A549 (cell line): Measurements from ENCODE around the gene HERC3. TPM values are rescaled to one million over a fixed set of nuclear protein-coding genes. Genes with fewer than 3 reads are reported as not detected.

Experiments used
- ATAC-seq, 2 experiments: fragments of 200-7000 bp in 1 of 2; fragments of >200 bp in 1 of 2; cut with Nextera tagmentation in 1 of 2; cut with Tn5 transposase in 1 of 2; 3 replicates each; pipeline versions ENCODE4 v1.8.0 to v1.9.1; 2018 to 2020; ENCODE audit warnings: mild to moderate bottlenecking in 1 of 2, moderate library complexity in 1 of 2
- CTCF ChIA-PET: fragments of 300-600 bp; sonication (Branson Sonifier 250); formaldehyde crosslinking; extraction: SDS; loops from one replicate; lab custom pipeline; 2021; ENCODE audit warnings: antibody characterized with exemption, inconsistent platforms; lab: Yijun Ruan, JAX
- POLR2A ChIA-PET: fragments of 350-600 bp; formaldehyde crosslinking; extraction: SDS; loops from one replicate; lab custom pipeline; 2021; ENCODE audit warnings: antibody characterized with exemption, inconsistent platforms; lab: Yijun Ruan, JAX
- DNase-seq, 2 experiments: peaks; one replicate each; pipeline versions ENCODE4 v3.0.0 to v3.0.0-alpha.2; 2011 to 2016; ENCODE audit warnings: low read depth in 1 of 2, low spot score in 1 of 2
- FAIRE-seq: peaks from 2 replicates; lab custom pipeline; 2011; peaks lifted over from hg19 to GRCh38; lab: Jason Lieb, UNC
- H3K27ac ChIP-seq, 2 experiments: fragments of >200 bp; sonication (Bioruptor Twin); formaldehyde crosslinking; 3 replicates each; pipeline ENCODE4 v1.5.1; 2016 to 2017
- H3K4me1 ChIP-seq: fragments of >200 bp; sonication (Bioruptor Twin); formaldehyde crosslinking; 3 replicates; pipeline ENCODE4 v1.6.1; 2016
- H3K4me2 ChIP-seq: fragments of >200 bp; sonication (Bioruptor Twin); formaldehyde crosslinking; 3 replicates; pipeline ENCODE4 v1.6.1; 2016
- H3K4me3 ChIP-seq: fragments of >200 bp; sonication (Bioruptor Twin); formaldehyde crosslinking; 3 replicates; pipeline ENCODE4 v1.5.1; 2016
- H3K9me3 ChIP-seq: fragments of >200 bp; sonication (Bioruptor Twin); formaldehyde crosslinking; 3 replicates; pipeline ENCODE4 v1.6.1; 2016
- BHLHE40 ChIP-seq: IDR thresholded peaks from 2 replicates; pipeline ENCODE4 v1.6.1; 2012; ENCODE audit warnings: low read depth, low read length, inconsistent platforms
- CBX2 ChIP-seq: fragments of 200-600 bp; sonication (generic); IDR thresholded peaks from 2 replicates; pipeline ENCODE4 v1.6.1; 2016; ENCODE audit warnings: low read depth, mild to moderate bottlenecking, borderline replicate concordance
- CBX8 ChIP-seq: fragments of 200-600 bp; sonication (generic); IDR thresholded peaks from 2 replicates; pipeline ENCODE4 v1.6.1; 2016
- CHD4 ChIP-seq: fragments of 200-600 bp; sonication (generic); IDR thresholded peaks from 2 replicates; pipeline ENCODE4 v1.6.1; 2016; ENCODE audit warnings: antibody characterized with exemption, mild to moderate bottlenecking, borderline replicate concordance
- EHMT2 ChIP-seq: fragments of 200-600 bp; sonication (generic); IDR thresholded peaks from 2 replicates; pipeline ENCODE4 v1.6.1; 2016; ENCODE audit warnings: antibody characterized with exemption, low read depth, mild to moderate bottlenecking, moderate library complexity
- EP300 ChIP-seq, 2 experiments: fragments of >200 bp; sonication (Bioruptor Twin); formaldehyde crosslinking; IDR thresholded peaks; 2 replicates in 1 of 2; 3 replicates in 1 of 2; pipeline ENCODE4 v1.6.1; 2016 to 2017
- ESRRA ChIP-seq: fragments of 150-350 bp; IDR thresholded peaks from 2 replicates; pipeline ENCODE4 v1.6.1; 2014; ENCODE audit warnings: mild to moderate bottlenecking, low read length, borderline replicate concordance
- FOSL2 ChIP-seq, 2 experiments: fragments of 450-650 bp in 1 of 2; fragments of >200 bp in 1 of 2; sonication (Bioruptor Twin) in 1 of 2; formaldehyde crosslinking; IDR thresholded peaks; 2 replicates each; pipeline versions ENCODE4 v1.5.0 to v1.6.1; 2016 to 2020; ENCODE audit warnings: mild to moderate bottlenecking in 1 of 2, moderate library complexity in 1 of 2
- FOXS1 ChIP-seq: fragments of 250-450 bp; sonication (Bioruptor Pico); IDR thresholded peaks from 2 replicates; pipeline ENCODE4 v1.5.0; 2020; ENCODE audit warnings: mild to moderate bottlenecking, moderate library complexity
- GATA3 ChIP-seq: IDR thresholded peaks from 2 replicates; pipeline ENCODE4 v1.6.1; 2012; ENCODE audit warnings: borderline replicate concordance
- HDAC2 ChIP-seq: fragments of 200-600 bp; sonication (generic); IDR thresholded peaks from 2 replicates; pipeline ENCODE4 v1.6.1; 2016
- JUNB ChIP-seq: fragments of >200 bp; sonication (Bioruptor Twin); formaldehyde crosslinking; IDR thresholded peaks from 2 replicates; pipeline ENCODE4 v1.6.1; 2016
- MAFK ChIP-seq: fragments of 450-650 bp; IDR thresholded peaks from 2 replicates; pipeline ENCODE4 v1.6.1; 2014; ENCODE audit not compliant: partially characterized antibody
- MYC ChIP-seq: IDR thresholded peaks from 2 replicates; pipeline ENCODE4 v1.6.1; 2012; ENCODE audit warnings: mild to moderate bottlenecking, inconsistent platforms, low read length, improper control_type of control experiment, borderline replicate concordance
- POLR2A ChIP-seq: IDR thresholded peaks from 2 replicates; pipeline ENCODE4 v1.6.1; 2012; ENCODE audit warnings: mild to moderate bottlenecking, low read length
- RCOR1 ChIP-seq: fragments of 150-350 bp; IDR thresholded peaks from 2 replicates; pipeline ENCODE4 v1.6.1; 2014; ENCODE audit warnings: antibody characterized with exemption, low read length, low read depth
- RFX5 ChIP-seq: fragments of 450-650 bp; IDR thresholded peaks from 2 replicates; pipeline ENCODE4 v1.7.1; 2014; ENCODE audit warnings: antibody characterized with exemption, mild to moderate bottlenecking, moderate library complexity
- RNF2 ChIP-seq: fragments of 200-600 bp; sonication (generic); IDR thresholded peaks from 2 replicates; pipeline ENCODE4 v1.6.1; 2016; ENCODE audit warnings: low read depth, mild to moderate bottlenecking, antibody characterized with exemption, moderate library complexity, borderline replicate concordance
- WGBS: methylation state at CpG from one replicate; pipeline ENCODE4 v1.1.6; 2017; ENCODE audit errors: missing lambda C conversion rate; 5-methylcytosine and 5-hydroxymethylcytosine counted together
- polyA plus RNA-seq, 4 experiments: library from polyadenylated mRNA; depleted of rRNA in 3 of 4; stranded (reverse); fragments of >200 nt; fragmentation: RNase III in 1 of 4; extraction: RNeasy Plus Mini Kit Qiagen cat#74134 plus additional on column Dnase treatment in 1 of 4; gene quantifications; 2 replicates in 3 of 4; 3 replicates in 1 of 4; pipeline ENCODE4 v1.2.3, GENCODE V29; 2011 to 2017
- small RNA-seq, 6 experiments: library from RNA; depleted of rRNA; stranded (forward); fragments of <200 nt; gene quantifications; one replicate each; pipeline ENCODE3, GENCODE V24; 2012
- TF ChIP-seq, protein P1 (sequence below): fragments of >200 bp; sonication (Bioruptor Twin); formaldehyde crosslinking; IDR thresholded peaks from 3 replicates; pipeline ENCODE4 v1.5.1; 2016
- TF ChIP-seq, protein P2 (sequence below): fragments of >200 bp; sonication (Bioruptor Twin); formaldehyde crosslinking; IDR thresholded peaks from 2 replicates; pipeline ENCODE4 v1.6.1; 2016
- TF ChIP-seq, protein P3 (sequence below): IDR thresholded peaks from 2 replicates; pipeline ENCODE4 v1.6.1; 2012

Gene HERC3
- polyA plus RNA-seq, 2 of the 4 experiments (the other 2 are of a cell fraction), result 4.9 to 6.2 TPM

DNA sequence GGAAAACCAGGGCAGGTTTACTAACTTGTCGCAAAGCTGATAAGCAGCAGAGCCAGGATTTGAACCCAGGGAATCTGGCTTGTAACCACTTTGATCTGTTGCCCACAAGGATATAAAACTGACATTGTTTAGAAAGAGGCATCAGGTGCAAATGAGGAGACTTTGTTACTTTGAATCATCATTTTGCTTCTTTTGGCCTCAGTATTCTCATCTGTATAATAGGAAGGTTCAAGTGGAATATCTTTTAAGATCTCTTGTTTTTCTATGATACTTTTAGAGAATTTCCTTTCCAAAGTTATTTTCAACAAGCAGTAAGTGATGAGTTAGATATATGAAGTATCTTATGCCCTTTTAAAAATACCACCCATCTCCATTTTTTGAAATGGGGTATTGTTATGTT is 163.2 kb downstream of the HERC3 start (continued):
- no peak for TF ChIP-seq MYC
- TF ChIP-seq, protein P1, sequence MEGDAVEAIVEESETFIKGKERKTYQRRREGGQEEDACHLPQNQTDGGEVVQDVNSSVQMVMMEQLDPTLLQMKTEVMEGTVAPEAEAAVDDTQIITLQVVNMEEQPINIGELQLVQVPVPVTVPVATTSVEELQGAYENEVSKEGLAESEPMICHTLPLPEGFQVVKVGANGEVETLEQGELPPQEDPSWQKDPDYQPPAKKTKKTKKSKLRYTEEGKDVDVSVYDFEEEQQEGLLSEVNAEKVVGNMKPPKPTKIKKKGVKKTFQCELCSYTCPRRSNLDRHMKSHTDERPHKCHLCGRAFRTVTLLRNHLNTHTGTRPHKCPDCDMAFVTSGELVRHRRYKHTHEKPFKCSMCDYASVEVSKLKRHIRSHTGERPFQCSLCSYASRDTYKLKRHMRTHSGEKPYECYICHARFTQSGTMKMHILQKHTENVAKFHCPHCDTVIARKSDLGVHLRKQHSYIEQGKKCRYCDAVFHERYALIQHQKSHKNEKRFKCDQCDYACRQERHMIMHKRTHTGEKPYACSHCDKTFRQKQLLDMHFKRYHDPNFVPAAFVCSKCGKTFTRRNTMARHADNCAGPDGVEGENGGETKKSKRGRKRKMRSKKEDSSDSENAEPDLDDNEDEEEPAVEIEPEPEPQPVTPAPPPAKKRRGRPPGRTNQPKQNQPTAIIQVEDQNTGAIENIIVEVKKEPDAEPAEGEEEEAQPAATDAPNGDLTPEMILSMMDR, result no peak
- TF ChIP-seq HDAC2, result no peak

DNA sequence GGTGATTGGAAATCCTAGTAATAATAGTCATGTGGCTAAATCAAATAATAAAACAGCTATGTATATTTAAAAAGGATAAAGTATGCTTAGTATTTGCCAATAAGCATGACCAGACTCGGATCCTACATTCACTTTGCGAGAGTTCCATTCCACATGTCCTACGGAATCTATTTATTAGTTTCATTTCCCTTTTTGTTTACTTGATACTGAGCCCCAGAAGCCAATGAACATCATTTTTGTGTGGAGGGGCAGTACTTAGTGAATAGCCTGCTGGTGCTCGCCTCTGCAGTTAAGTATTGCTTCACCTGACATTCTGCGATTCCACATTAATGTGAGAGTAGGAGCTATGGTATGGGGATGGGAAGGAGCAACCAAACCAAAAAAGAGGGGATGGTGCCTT is 163.9 kb downstream of the HERC3 start:
- Histone ChIP-seq H3K4me3 (no peak overlapping the region), H3K4me1 (peaks cover 75% of the 10 kb centered on the region), H3K9me3 (no peaks in the 10 kb centered on the region), H3K27ac (no peak overlapping the region), H3K4me2 (no peak overlapping the region)
- WGBS, result 88% methylated on average over 5 of the region's 5 CpGs
- FAIRE-seq, result no peak
- DNase-seq, result no peak
- POLR2A ChIA-PET, result no interaction called here
- CTCF ChIA-PET, result interaction anchor here (1.2 to 1.3 kb wide), 2 partner anchors 9 to 50 kb away, joined by 3 read pairs; no protein-coding TSS in a partner anchor
- no peak for ATAC-seq
- TF ChIP-seq RNF2, result no peak
- no peak for TF ChIP-seq FOSL2 (IDR thresholded peaks at IDR 0.05)
- TF ChIP-seq FOSL2 (CRISPR knock-in tag; IDR thresholded peaks at IDR 0.05), result no peak
- TF ChIP-seq, protein P2, sequence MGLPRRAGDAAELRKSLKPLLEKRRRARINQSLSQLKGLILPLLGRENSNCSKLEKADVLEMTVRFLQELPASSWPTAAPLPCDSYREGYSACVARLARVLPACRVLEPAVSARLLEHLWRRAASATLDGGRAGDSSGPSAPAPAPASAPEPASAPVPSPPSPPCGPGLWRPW, result no peak
- no peak for TF ChIP-seq RFX5
- TF ChIP-seq, all 56 proteins: peak for 0

DNA sequence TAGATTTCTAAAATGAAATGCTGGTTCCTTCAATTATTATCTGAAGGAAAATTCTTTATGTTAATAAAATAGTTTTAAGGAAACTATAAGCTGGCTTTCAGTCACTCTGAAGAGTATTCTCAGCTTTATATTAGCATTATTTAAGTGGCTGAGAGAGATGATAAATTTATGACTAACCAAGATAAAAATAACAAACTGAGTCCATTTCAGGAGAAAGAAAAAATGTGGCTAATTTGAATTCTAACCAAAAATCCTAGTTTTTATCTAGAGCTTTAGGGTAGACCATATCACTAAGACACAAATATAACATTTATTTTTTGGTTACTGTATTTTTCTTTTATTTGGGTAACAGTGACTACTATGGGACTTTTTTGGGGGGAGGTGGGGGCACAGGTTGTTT is 164.8 kb downstream of the HERC3 start:
- Histone ChIP-seq H3K4me3 (no peak overlapping the region), H3K27ac (no peak overlapping the region), H3K4me2 (no peak overlapping the region), H3K4me1 (peaks cover 66% of the 10 kb centered on the region), H3K9me3 (no peaks in the 10 kb centered on the region)
- ATAC-seq (no peak), FAIRE-seq (no peak), DNase-seq (no peak)
- no peak for TF ChIP-seq EP300 (IDR thresholded peaks at IDR 0.05)
- no peak for TF ChIP-seq JUNB
- no peak for TF ChIP-seq ESRRA
- no peak for TF ChIP-seq BHLHE40
- no peak for TF ChIP-seq CBX8
- TF ChIP-seq MAFK, result no peak
- no peak for TF ChIP-seq GATA3
- TF ChIP-seq CBX2, result no peak
- no peak for TF ChIP-seq RCOR1
- TF ChIP-seq HDAC2, result no peak
- TF ChIP-seq RFX5, result no peak
- TF ChIP-seq, protein P3, sequence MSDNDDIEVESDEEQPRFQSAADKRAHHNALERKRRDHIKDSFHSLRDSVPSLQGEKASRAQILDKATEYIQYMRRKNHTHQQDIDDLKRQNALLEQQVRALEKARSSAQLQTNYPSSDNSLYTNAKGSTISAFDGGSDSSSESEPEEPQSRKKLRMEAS, result no peak
- POLR2A ChIA-PET, result no interaction called here
- CTCF ChIA-PET, result interaction anchor here (1.2 kb wide), 1 partner anchor 51 kb away, joined by 3 read pairs; no protein-coding TSS in a partner anchor

DNA sequence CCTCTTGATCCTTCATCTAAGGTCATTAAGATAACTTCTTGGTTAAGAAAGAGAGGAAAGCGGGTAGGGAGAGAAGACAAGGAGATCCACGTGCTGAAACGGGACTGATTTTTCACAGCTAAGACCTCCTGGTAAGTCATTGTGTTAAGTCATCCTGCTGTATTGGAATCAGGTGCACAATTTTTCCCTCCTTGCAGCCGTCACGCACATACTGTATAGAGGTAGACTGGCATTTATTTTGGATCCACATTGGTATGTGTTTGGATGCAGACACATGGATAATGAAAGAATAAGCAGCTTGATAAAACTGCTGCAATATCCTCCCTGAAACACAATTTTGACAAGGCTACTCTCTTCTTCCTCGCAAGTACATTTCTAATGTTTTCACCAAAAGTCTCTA is 165.5 kb downstream of the HERC3 start:
- H3K4me1 ChIP-seq, result peaks cover 58% of the 10 kb centered on the region
- ATAC-seq (no peak), DNase-seq (no peak), FAIRE-seq (no peak)
- ChIA-PET CTCF (no interaction called here), POLR2A (no interaction called here)
- H3K9me3 ChIP-seq, result no peaks in the 10 kb centered on the region
- H3K27ac ChIP-seq, result no peak overlapping the region
- TF ChIP-seq BHLHE40 (no peak), POLR2A (no peak), FOXS1 (CRISPR knock-in tag) (no peak), CHD4 (no peak), EHMT2 (no peak)
- TF ChIP-seq, all 56 proteins: peak for 0
- H3K4me3 ChIP-seq, result no peak overlapping the region
- H3K4me2 ChIP-seq, result no peak overlapping the region
- WGBS, result 92% methylated on average over 6 of the region's 6 CpGs

Small RNAs within 50 kb of the gene (small RNA-seq; reads per million reads assigned to genes)
- 0 reads per million in 6 experiments for gene RF02115
- 0 to 32.3 (median 2.5) reads per million in 6 experiments for gene RNU6-33P

Other genes with a start within 250 kb of the HERC3 start
- gene HERC6, start 213.6 kb upstream of the HERC3 start, polyA plus RNA-seq (2011; rRNA removed), result 7.0 and 9.7 TPM in 2 replicates
- gene HERC6, start 213.6 kb upstream of the HERC3 start, polyA plus RNA-seq (2017; fragmentation: RNase III; extraction: RNeasy Plus Mini Kit Qiagen cat#74134 plus additional on column Dnase treatment), result 2.8 to 3.6 TPM (median 3.6 TPM) in 3 replicates
- gene HERC5, start 135.4 kb upstream of the HERC3 start, polyA plus RNA-seq (2011; rRNA removed), result 3.7 and 5.1 TPM in 2 replicates
- gene HERC5, start 135.4 kb upstream of the HERC3 start, polyA plus RNA-seq (2017; fragmentation: RNase III; extraction: RNeasy Plus Mini Kit Qiagen cat#74134 plus additional on column Dnase treatment), result 4.1 to 4.4 TPM (median 4.3 TPM) in 3 replicates
- gene PYURF, start 68.7 kb upstream of the HERC3 start, polyA plus RNA-seq (2011; rRNA removed), result 51.1 and 70.2 TPM in 2 replicates
- gene PYURF, start 68.7 kb upstream of the HERC3 start, polyA plus RNA-seq (2017; fragmentation: RNase III; extraction: RNeasy Plus Mini Kit Qiagen cat#74134 plus additional on column Dnase treatment), result 70.1 to 76.9 TPM (median 72.7 TPM) in 3 replicates
- gene NAP1L5, start 105.3 kb downstream of the HERC3 start, polyA plus RNA-seq (2011; rRNA removed), result 2.4 TPM in 2 replicates
- 2.6 to 3.0 TPM (median 2.8 TPM) in 3 replicates for gene NAP1L5, start 105.3 kb downstream of the HERC3 start, polyA plus RNA-seq (2017; fragmentation: RNase III; extraction: RNeasy Plus Mini Kit Qiagen cat#74134 plus additional on column Dnase treatment)